ENCODE results near the gene PSTPIP1. TPM values are rescaled to one million over a fixed set of nuclear protein-coding genes. Genes with fewer than 3 reads are reported as not detected.

PSTPIP1 gene
- 0.48 TPM for polyA plus RNA-seq (2013, experiment 1 of 4)
- 1.4 TPM for polyA plus RNA-seq (2013, experiment 2 of 4)
- 1.8 TPM for polyA plus RNA-seq (2013, experiment 3 of 4)
- 1.1 TPM for polyA plus RNA-seq (2013, experiment 4 of 4)

GRCh38 chr15:76994971-76995945, at the start of gene PSTPIP1:
TSS of gene PSTPIP1 (plus strand) at chr15:76995126. CDS start at chr15:76995574, 448 bp downstream.
- WGBS, 2 experiments: 88% methylated on average over 28 of the region's 28 CpGs
- no peaks in the 10 kb centered on the region for H3K27me3 ChIP-seq (ENCODE audit: control insufficient read depth, insufficient read depth, low read length, poor library complexity, severe bottlenecking)
- no peaks in the 10 kb centered on the region for H3K36me3 ChIP-seq (ENCODE audit: control insufficient read depth, insufficient read depth, low read length)
- H3K4me1 ChIP-seq (ENCODE audit: control insufficient read depth, insufficient read depth, low read length): no peaks in the 10 kb centered on the region
- H3K4me3 ChIP-seq (ENCODE audit: insufficient read depth, low read depth, low read length): no peak within 1 kb of the TSS
- no peak within 1 kb of the TSS for H3K27ac ChIP-seq (ENCODE audit: insufficient read depth, low read depth, low read length, poor library complexity, severe bottlenecking)
- no peaks in the 10 kb centered on the region for H3K9me3 ChIP-seq (ENCODE audit: control insufficient read depth, low read length)

- H3K9me3 ChIP-seq (ENCODE audit: control insufficient read depth, low read length): no peaks in the 10 kb centered on the region
- no peaks in the 10 kb centered on the region for H3K27me3 ChIP-seq (ENCODE audit: control insufficient read depth, insufficient read depth, low read length, poor library complexity, severe bottlenecking)
- H3K4me3 ChIP-seq (ENCODE audit: insufficient read depth, low read depth, low read length): no peak overlapping the region
- H3K4me1 ChIP-seq (ENCODE audit: control insufficient read depth, insufficient read depth, low read length): peaks cover under 1% of the 10 kb centered on the region
- H3K27ac ChIP-seq (ENCODE audit: insufficient read depth, low read depth, low read length, poor library complexity, severe bottlenecking): no peak overlapping the region
- WGBS, 2 experiments: 98 to 99% methylated on average over 2 of the region's 2 CpGs
- peaks cover 38% of the 10 kb centered on the region for H3K36me3 ChIP-seq (ENCODE audit: control insufficient read depth, insufficient read depth, low read length)
Measured at GRCh38 chr15:76945494-76946093, 49.3 kb upstream of the PSTPIP1 start.

- Histone ChIP-seq H3K4me1 (ENCODE audit: control insufficient read depth, insufficient read depth, low read length) (peaks cover 9% of the 10 kb centered on the region), H3K9me3 (ENCODE audit: control insufficient read depth, low read length) (no peaks in the 10 kb centered on the region), H3K36me3 (ENCODE audit: control insufficient read depth, insufficient read depth, low read length) (peaks cover 39% of the 10 kb centered on the region), H3K27me3 (ENCODE audit: control insufficient read depth, insufficient read depth, low read length, poor library complexity, severe bottlenecking) (no peaks in the 10 kb centered on the region), H3K27ac (ENCODE audit: insufficient read depth, low read depth, low read length, poor library complexity, severe bottlenecking) (no peak overlapping the region), H3K4me3 (ENCODE audit: insufficient read depth, low read depth, low read length) (no peak overlapping the region)
- 99 to 100% methylated on average over 1 to 3 of the region's 3 CpGs for WGBS, 2 experiments
Measured at GRCh38 chr15:76947454-76947853, 47.5 kb upstream of the PSTPIP1 start.

GRCh38 chr15:76951220-76951619, 43.7 kb upstream of the PSTPIP1 start:
- 100% methylated on average over 1 of the region's 1 CpG; no CpG with 5 or more reads in 1 of the 2 experiments for WGBS, 2 experiments
- no peak overlapping the region for H3K4me3 ChIP-seq (ENCODE audit: insufficient read depth, low read depth, low read length)
- peak overlapping the region; percentile 11 for H3K27ac ChIP-seq (ENCODE audit: insufficient read depth, low read depth, low read length, poor library complexity, severe bottlenecking)
- no peaks in the 10 kb centered on the region for H3K9me3 ChIP-seq (ENCODE audit: control insufficient read depth, low read length)
- H3K4me1 ChIP-seq (ENCODE audit: control insufficient read depth, insufficient read depth, low read length): peaks cover 9% of the 10 kb centered on the region
- no peaks in the 10 kb centered on the region for H3K27me3 ChIP-seq (ENCODE audit: control insufficient read depth, insufficient read depth, low read length, poor library complexity, severe bottlenecking)
- peaks cover 17% of the 10 kb centered on the region for H3K36me3 ChIP-seq (ENCODE audit: control insufficient read depth, insufficient read depth, low read length)

GRCh38 chr15:76953913-76954312, 41.0 kb upstream of the PSTPIP1 start:
- H3K9me3 ChIP-seq (ENCODE audit: control insufficient read depth, low read length): no peaks in the 10 kb centered on the region
- WGBS, 2 experiments: 66 to 80% methylated on average over 1 to 3 of the region's 3 CpGs

GRCh38 chr15:76954744-76955143, 40.2 kb upstream of the PSTPIP1 start:
- Histone ChIP-seq H3K36me3 (ENCODE audit: control insufficient read depth, insufficient read depth, low read length) (peaks cover 3% of the 10 kb centered on the region), H3K27me3 (ENCODE audit: control insufficient read depth, insufficient read depth, low read length, poor library complexity, severe bottlenecking) (no peaks in the 10 kb centered on the region), H3K4me3 (ENCODE audit: insufficient read depth, low read depth, low read length) (no peak overlapping the region), H3K4me1 (ENCODE audit: control insufficient read depth, insufficient read depth, low read length) (peaks cover 9% of the 10 kb centered on the region), H3K27ac (ENCODE audit: insufficient read depth, low read depth, low read length, poor library complexity, severe bottlenecking) (no peak overlapping the region), H3K9me3 (ENCODE audit: control insufficient read depth, low read length) (no peaks in the 10 kb centered on the region)
- WGBS, 2 experiments: 87 to 92% methylated on average over 2 of the region's 2 CpGs

More at GRCh38 chr15:76953913-76954312, 41.0 kb upstream of the PSTPIP1 start:
- H3K36me3 ChIP-seq (ENCODE audit: control insufficient read depth, insufficient read depth, low read length): peaks cover 5% of the 10 kb centered on the region
- H3K4me3 ChIP-seq (ENCODE audit: insufficient read depth, low read depth, low read length): no peak overlapping the region
- no peaks in the 10 kb centered on the region for H3K27me3 ChIP-seq (ENCODE audit: control insufficient read depth, insufficient read depth, low read length, poor library complexity, severe bottlenecking)
- no peak overlapping the region for H3K27ac ChIP-seq (ENCODE audit: insufficient read depth, low read depth, low read length, poor library complexity, severe bottlenecking)
- peaks cover 9% of the 10 kb centered on the region for H3K4me1 ChIP-seq (ENCODE audit: control insufficient read depth, insufficient read depth, low read length)

- Histone ChIP-seq H3K4me3 (ENCODE audit: insufficient read depth, low read depth, low read length) (no peak overlapping the region), H3K27ac (ENCODE audit: insufficient read depth, low read depth, low read length, poor library complexity, severe bottlenecking) (no peak overlapping the region), H3K36me3 (ENCODE audit: control insufficient read depth, insufficient read depth, low read length) (no peaks in the 10 kb centered on the region), H3K4me1 (ENCODE audit: control insufficient read depth, insufficient read depth, low read length) (peaks cover under 1% of the 10 kb centered on the region), H3K9me3 (ENCODE audit: control insufficient read depth, low read length) (no peaks in the 10 kb centered on the region), H3K27me3 (ENCODE audit: control insufficient read depth, insufficient read depth, low read length, poor library complexity, severe bottlenecking) (no peaks in the 10 kb centered on the region)
- WGBS, 2 experiments: 81 to 85% methylated on average over 5 to 6 of the region's 6 CpGs
Measured at GRCh38 chr15:76961268-76962011, 33.5 kb upstream of the PSTPIP1 start.

- Histone ChIP-seq H3K27ac (ENCODE audit: insufficient read depth, low read depth, low read length, poor library complexity, severe bottlenecking) (no peak overlapping the region), H3K4me3 (ENCODE audit: insufficient read depth, low read depth, low read length) (no peak overlapping the region), H3K4me1 (ENCODE audit: control insufficient read depth, insufficient read depth, low read length) (peaks cover 2% of the 10 kb centered on the region), H3K36me3 (ENCODE audit: control insufficient read depth, insufficient read depth, low read length) (no peaks in the 10 kb centered on the region), H3K27me3 (ENCODE audit: control insufficient read depth, insufficient read depth, low read length, poor library complexity, severe bottlenecking) (no peaks in the 10 kb centered on the region), H3K9me3 (ENCODE audit: control insufficient read depth, low read length) (no peaks in the 10 kb centered on the region)
- 91% methylated on average over 8 to 9 of the region's 9 CpGs for WGBS, 2 experiments
Measured at GRCh38 chr15:76962337-76963013, 32.5 kb upstream of the PSTPIP1 start.

GRCh38 chr15:76963596-76963995, 31.3 kb upstream of the PSTPIP1 start:
- Histone ChIP-seq H3K9me3 (ENCODE audit: control insufficient read depth, low read length) (no peaks in the 10 kb centered on the region), H3K27me3 (ENCODE audit: control insufficient read depth, insufficient read depth, low read length, poor library complexity, severe bottlenecking) (no peaks in the 10 kb centered on the region), H3K27ac (ENCODE audit: insufficient read depth, low read depth, low read length, poor library complexity, severe bottlenecking) (no peak overlapping the region), H3K4me3 (ENCODE audit: insufficient read depth, low read depth, low read length) (no peak overlapping the region), H3K4me1 (ENCODE audit: control insufficient read depth, insufficient read depth, low read length) (peaks cover 2% of the 10 kb centered on the region), H3K36me3 (ENCODE audit: control insufficient read depth, insufficient read depth, low read length) (no peaks in the 10 kb centered on the region)
- 75 to 84% methylated on average over 9 of the region's 9 CpGs for WGBS, 2 experiments
